Caco-2 (cell line): ENCODE results near the gene TTC27. TPM values are rescaled to one million over a fixed set of nuclear protein-coding genes. Genes with fewer than 3 reads are reported as not detected.

Experiments used
- BruUV-seq: library from RNA; stranded (reverse); fragments of 400-500 nt; replicated peaks from 2 replicates; lab custom pipeline; 2021; lab: Mats Ljungman, UMichigan
- CTCF ChIA-PET: fragments of 300-600 bp; sonication (Branson Sonifier 250); formaldehyde crosslinking; loops from one replicate; lab custom pipeline; 2022; ENCODE audit warnings: antibody characterized with exemption; lab: Charles Lee
- POLR2A ChIA-PET: fragments of 300-600 bp; sonication (Branson Sonifier 250); formaldehyde crosslinking; loops from one replicate; lab custom pipeline; 2022; ENCODE audit warnings: antibody characterized with exemption; lab: Charles Lee
- DNase-seq, 2 experiments: peaks; one replicate each; pipeline versions ENCODE4 v3.0.0 to v3.0.0-alpha.2; 2020 to 2022
- H3K27me3 ChIP-seq: replicated peaks from 2 replicates; pipeline ENCODE4 v1.6.0; 2011; ENCODE audit warnings: low read length; ENCODE audit not compliant: control insufficient read depth, insufficient read depth
- H3K36me3 ChIP-seq: 2 replicates; pipeline ENCODE4 v1.5.1; 2011; ENCODE audit warnings: low read length; ENCODE audit not compliant: control insufficient read depth, insufficient read depth
- H3K4me1 ChIP-seq: fragments of 250-450 bp; sonication (Bioruptor Pico); 2 replicates; pipeline ENCODE4 v1.5.1; 2020; ENCODE audit warnings: mild to moderate bottlenecking
- H3K4me3 ChIP-seq: 2 replicates; pipeline ENCODE4 v1.5.1; 2011; ENCODE audit warnings: low read depth, mild to moderate bottlenecking, control low read depth, low read length
- H3K9me3 ChIP-seq: fragments of 250-450 bp; sonication (Bioruptor Pico); 2 replicates; pipeline ENCODE4 v1.5.1; 2020; ENCODE audit warnings: mild to moderate bottlenecking, moderate library complexity
- H3K27ac Mint-ChIP-seq: one replicate; pipeline ENCODE4 v1.8.0; 2022; ENCODE audit warnings: mixed read lengths; ENCODE audit not compliant: unreplicated experiment
- H3K27me3 Mint-ChIP-seq: one replicate; pipeline ENCODE4 v1.8.0; 2022; ENCODE audit warnings: mixed read lengths; ENCODE audit not compliant: insufficient read depth, unreplicated experiment
- H3K36me3 Mint-ChIP-seq: one replicate; pipeline ENCODE4 v1.8.0; 2022; ENCODE audit warnings: mild to moderate bottlenecking, mixed read lengths; ENCODE audit not compliant: insufficient read depth, unreplicated experiment
- H3K4me1 Mint-ChIP-seq: one replicate; pipeline ENCODE4 v1.8.0; 2022; ENCODE audit warnings: low read depth, mixed read lengths; ENCODE audit not compliant: unreplicated experiment
- H3K4me3 Mint-ChIP-seq: one replicate; pipeline ENCODE4 v1.8.0; 2022; ENCODE audit warnings: mild to moderate bottlenecking, moderate library complexity, mixed read lengths; ENCODE audit not compliant: unreplicated experiment
- H3K9me3 Mint-ChIP-seq: one replicate; pipeline ENCODE4 v1.8.0; 2022; ENCODE audit warnings: mixed read lengths; ENCODE audit not compliant: unreplicated experiment
- intact Hi-C: fragments of 100-400 bp; cut with micrococcal nuclease; formaldehyde crosslinking; loops from one replicate; pipeline ENCODE4 v1.10.0; 2022; ENCODE audit not compliant: unreplicated experiment
- total RNA-seq: library from RNA; stranded (reverse); gene quantifications from 2 replicates; pipeline ENCODE4 v1.2.3, GENCODE V29; 2022
- TF ChIP-seq, protein P1 (sequence below), 2 experiments: fragments of 200-600 bp in 1 of 2; IDR thresholded peaks; 1 replicate in 1 of 2; 2 replicates in 1 of 2; pipeline versions ENCODE4 v1.5.1 to v1.8.0; 2011 to 2022; ENCODE audit warnings: antibody characterized with exemption in 1 of 2, control low read depth in 1 of 2, inconsistent platforms in 1 of 2, low read depth in 1 of 2, low read length in 1 of 2, mild to moderate bottlenecking in 1 of 2, moderate library complexity in 1 of 2; ENCODE audit not compliant: insufficient read depth in 1 of 2, severe bottlenecking in 1 of 2, unreplicated experiment in 1 of 2

TTC27 gene
- total RNA-seq, 1 experiment from 2014 or later = 20.6 TPM

DNA sequence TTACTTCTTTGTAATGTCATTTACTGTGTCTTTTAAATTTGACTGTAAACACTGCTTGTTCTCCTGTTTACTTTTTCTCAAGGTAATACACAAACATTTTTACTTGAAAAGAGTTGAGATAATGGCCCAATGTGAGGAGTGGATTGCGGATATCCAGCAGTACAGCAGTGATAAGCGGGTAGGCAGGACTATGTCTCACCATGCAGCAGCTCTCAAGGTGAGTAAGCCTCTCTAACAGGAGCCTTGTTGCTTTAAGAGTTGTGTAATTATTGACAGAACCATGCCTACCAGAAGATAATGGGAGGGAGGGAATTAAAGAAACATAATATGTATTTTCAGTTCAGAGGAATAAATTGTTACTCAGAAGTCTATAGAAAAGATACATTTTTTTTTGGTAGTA is 16.5 kb upstream of the TTC27 start:
- Histone ChIP-seq H3K4me1 (peaks cover 16% of the 10 kb centered on the region), H3K27me3 (no peaks in the 10 kb centered on the region), H3K4me3 (no peak overlapping the region), H3K9me3 (no peaks in the 10 kb centered on the region), H3K36me3 (no peaks in the 10 kb centered on the region; the same call in 1 of the 2 replicates)
- ChIA-PET POLR2A (no interaction called here), CTCF (no interaction called here)
- DNase-seq = peak in 1 of 2 experiments; percentile 20
- Mint-ChIP-seq H3K9me3 (no peaks in the 10 kb centered on the region), H3K4me3 (no peak overlapping the region), H3K27ac (no peak overlapping the region), H3K27me3 (no peaks in the 10 kb centered on the region), H3K4me1 (peaks cover 13% of the 10 kb centered on the region), H3K36me3 (peaks cover 47% of the 10 kb centered on the region)
- intact Hi-C loops = no loop called here
- TF ChIP-seq, protein P1, sequence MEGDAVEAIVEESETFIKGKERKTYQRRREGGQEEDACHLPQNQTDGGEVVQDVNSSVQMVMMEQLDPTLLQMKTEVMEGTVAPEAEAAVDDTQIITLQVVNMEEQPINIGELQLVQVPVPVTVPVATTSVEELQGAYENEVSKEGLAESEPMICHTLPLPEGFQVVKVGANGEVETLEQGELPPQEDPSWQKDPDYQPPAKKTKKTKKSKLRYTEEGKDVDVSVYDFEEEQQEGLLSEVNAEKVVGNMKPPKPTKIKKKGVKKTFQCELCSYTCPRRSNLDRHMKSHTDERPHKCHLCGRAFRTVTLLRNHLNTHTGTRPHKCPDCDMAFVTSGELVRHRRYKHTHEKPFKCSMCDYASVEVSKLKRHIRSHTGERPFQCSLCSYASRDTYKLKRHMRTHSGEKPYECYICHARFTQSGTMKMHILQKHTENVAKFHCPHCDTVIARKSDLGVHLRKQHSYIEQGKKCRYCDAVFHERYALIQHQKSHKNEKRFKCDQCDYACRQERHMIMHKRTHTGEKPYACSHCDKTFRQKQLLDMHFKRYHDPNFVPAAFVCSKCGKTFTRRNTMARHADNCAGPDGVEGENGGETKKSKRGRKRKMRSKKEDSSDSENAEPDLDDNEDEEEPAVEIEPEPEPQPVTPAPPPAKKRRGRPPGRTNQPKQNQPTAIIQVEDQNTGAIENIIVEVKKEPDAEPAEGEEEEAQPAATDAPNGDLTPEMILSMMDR (IDR thresholded peaks at IDR 0.05; ENCODE audit: insufficient read depth in 1 of 2, low read depth in 1 of 2, low read length in 1 of 2, severe bottlenecking in 1 of 2, unreplicated experiment in 1 of 2) = no peak
- no TSS peak for BruUV-seq

DNA sequence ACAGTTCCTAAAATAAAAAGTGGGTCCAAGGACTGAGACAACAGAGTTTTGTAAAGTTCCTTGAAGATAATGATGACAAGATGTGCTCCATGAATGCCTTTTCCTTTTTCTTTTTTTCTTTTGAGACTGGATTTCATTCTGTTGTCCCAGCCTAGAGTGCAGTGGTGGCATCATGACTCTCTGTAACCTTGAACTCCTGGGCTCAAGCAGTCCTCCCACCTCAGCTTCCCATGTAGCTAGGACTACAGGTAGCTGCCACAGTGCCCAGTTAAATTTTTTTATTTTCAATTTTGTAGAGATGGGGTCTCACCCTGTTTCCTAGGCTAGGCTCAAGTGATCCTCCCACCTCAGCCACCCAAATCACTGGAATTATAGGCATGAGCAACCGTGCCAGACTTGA is 16.1 kb upstream of the TTC27 start:
- POLR2A ChIA-PET = no interaction called here
- intact Hi-C loops = no loop called here
- no peaks in the 10 kb centered on the region for H3K27me3 Mint-ChIP-seq
- CTCF ChIA-PET = no interaction called here
- peak overlapping the region; percentile 26 for H3K27ac Mint-ChIP-seq
- no TSS peak for BruUV-seq
- Histone ChIP-seq H3K9me3 (no peaks in the 10 kb centered on the region), H3K4me3 (no peak overlapping the region), H3K4me1 (peaks cover 16% of the 10 kb centered on the region), H3K36me3 (no peaks in the 10 kb centered on the region; the same call in 1 of the 2 replicates), H3K27me3 (no peaks in the 10 kb centered on the region)
- no peak overlapping the region for H3K4me3 Mint-ChIP-seq
- H3K36me3 Mint-ChIP-seq = peaks cover 47% of the 10 kb centered on the region
- no peaks in the 10 kb centered on the region for H3K9me3 Mint-ChIP-seq
- peaks cover 13% of the 10 kb centered on the region for H3K4me1 Mint-ChIP-seq
- DNase-seq = no peak
- TF ChIP-seq, protein P1 (IDR thresholded peaks at IDR 0.05; ENCODE audit: insufficient read depth in 1 of 2, low read depth in 1 of 2, low read length in 1 of 2, severe bottlenecking in 1 of 2, unreplicated experiment in 1 of 2) = no peak

DNA sequence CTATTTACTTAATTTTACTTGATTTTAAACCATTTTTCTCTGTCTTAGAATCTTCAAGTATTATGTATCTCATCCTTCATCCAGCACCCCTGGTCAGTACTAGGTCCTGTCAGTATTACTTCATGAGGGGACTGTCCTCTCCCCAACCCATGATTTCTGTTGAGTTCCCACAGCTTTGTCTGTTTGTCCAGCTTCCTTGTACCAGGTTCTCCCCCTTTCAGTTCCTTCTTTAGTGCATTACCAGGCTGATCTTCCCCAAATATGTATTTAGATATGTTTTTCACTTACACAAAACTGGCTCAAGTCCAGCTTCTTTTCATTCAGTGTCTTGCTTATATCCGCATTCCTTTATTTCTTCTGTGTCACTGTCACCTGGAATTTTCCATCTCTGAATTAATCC is 13.8 kb upstream of the TTC27 start:
- Mint-ChIP-seq H3K9me3 (no peaks in the 10 kb centered on the region), H3K4me1 (peaks cover 13% of the 10 kb centered on the region), H3K36me3 (peaks cover 38% of the 10 kb centered on the region), H3K4me3 (no peak overlapping the region), H3K27me3 (no peaks in the 10 kb centered on the region), H3K27ac (no peak overlapping the region)
- Histone ChIP-seq H3K9me3 (no peaks in the 10 kb centered on the region), H3K36me3 (no peaks in the 10 kb centered on the region; the same call in 1 of the 2 replicates), H3K4me3 (no peak overlapping the region), H3K4me1 (peaks cover 16% of the 10 kb centered on the region), H3K27me3 (no peaks in the 10 kb centered on the region)
- BruUV-seq = no TSS peak
- CTCF ChIA-PET = no interaction called here
- no peak for DNase-seq
- intact Hi-C loops = no loop called here
- POLR2A ChIA-PET = no interaction called here
- TF ChIP-seq, protein P1 (IDR thresholded peaks at IDR 0.05; ENCODE audit: insufficient read depth in 1 of 2, low read depth in 1 of 2, low read length in 1 of 2, severe bottlenecking in 1 of 2, unreplicated experiment in 1 of 2) = no peak
